D721Med (cell line): ENCODE measurements around the gene TLE5.

Experiments used
- DNase-seq: peaks from one replicate; pipeline ENCODE4 v3.0.0; 2011; ENCODE audit warnings: low spot score; ENCODE audit not compliant: insufficient read length
- FAIRE-seq: peaks from 2 replicates; lab custom pipeline; 2011; peaks lifted over from hg19 to GRCh38; lab: Jason Lieb, UNC
- TF ChIP-seq, protein P1 (sequence below): IDR thresholded peaks from 2 replicates; pipeline ENCODE4 v1.5.1; 2012; ENCODE audit warnings: mild to moderate bottlenecking, control low read depth; ENCODE audit not compliant: insufficient read depth; ENCODE audit errors: missing control alignments

The TLE5 gene

GRCh38 chr19:3046698-3047495 is 15.4 kb downstream of the TLE5 start:
- DNase-seq (no peak), FAIRE-seq (no peak)
- TF ChIP-seq, protein P1, sequence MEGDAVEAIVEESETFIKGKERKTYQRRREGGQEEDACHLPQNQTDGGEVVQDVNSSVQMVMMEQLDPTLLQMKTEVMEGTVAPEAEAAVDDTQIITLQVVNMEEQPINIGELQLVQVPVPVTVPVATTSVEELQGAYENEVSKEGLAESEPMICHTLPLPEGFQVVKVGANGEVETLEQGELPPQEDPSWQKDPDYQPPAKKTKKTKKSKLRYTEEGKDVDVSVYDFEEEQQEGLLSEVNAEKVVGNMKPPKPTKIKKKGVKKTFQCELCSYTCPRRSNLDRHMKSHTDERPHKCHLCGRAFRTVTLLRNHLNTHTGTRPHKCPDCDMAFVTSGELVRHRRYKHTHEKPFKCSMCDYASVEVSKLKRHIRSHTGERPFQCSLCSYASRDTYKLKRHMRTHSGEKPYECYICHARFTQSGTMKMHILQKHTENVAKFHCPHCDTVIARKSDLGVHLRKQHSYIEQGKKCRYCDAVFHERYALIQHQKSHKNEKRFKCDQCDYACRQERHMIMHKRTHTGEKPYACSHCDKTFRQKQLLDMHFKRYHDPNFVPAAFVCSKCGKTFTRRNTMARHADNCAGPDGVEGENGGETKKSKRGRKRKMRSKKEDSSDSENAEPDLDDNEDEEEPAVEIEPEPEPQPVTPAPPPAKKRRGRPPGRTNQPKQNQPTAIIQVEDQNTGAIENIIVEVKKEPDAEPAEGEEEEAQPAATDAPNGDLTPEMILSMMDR = no peak

- FAIRE-seq = no peak
- DNase-seq = no peak
- TF ChIP-seq, protein P1 = no peak
Observed at GRCh38 chr19:3045885-3046697, 16.2 kb downstream of the TLE5 start.

GRCh38 chr19:3045191-3045590 is 17.1 kb downstream of the TLE5 start:
- no peak for DNase-seq
- TF ChIP-seq, protein P1 = no peak
- no peak for FAIRE-seq

- no peak for FAIRE-seq
- DNase-seq = no peak
- TF ChIP-seq, protein P1 = no peak
Observed at GRCh38 chr19:3042621-3043267, 19.6 kb downstream of the TLE5 start.

- DNase-seq = no peak
Observed at GRCh38 chr19:3041761-3042620, 20.3 kb downstream of the TLE5 start.

GRCh38 chr19:3041327-3041726 is 21.0 kb downstream of the TLE5 start:
- TF ChIP-seq, protein P1 = no peak
- no peak for DNase-seq

More at GRCh38 chr19:3041761-3042620, 20.3 kb downstream of the TLE5 start:
- no peak for FAIRE-seq
- TF ChIP-seq, protein P1 = no peak

More at GRCh38 chr19:3041327-3041726, 21.0 kb downstream of the TLE5 start:
- FAIRE-seq = no peak
